KOPT-K1 (cell line): ENCODE measurements around the gene KISS1R.

Source experiments
- H3K27ac ChIP-seq: fragments of 200-600 bp; sonication (generic); 2 replicates; pipeline ENCODE4 v1.5.1; 2016; ENCODE audit warnings: antibody characterized with exemption, mild to moderate bottlenecking, low read depth, low read length; ENCODE audit not compliant: poor library complexity, severe bottlenecking
- H3K36me3 ChIP-seq: fragments of 200-600 bp; sonication (generic); 2 replicates; pipeline ENCODE4 v1.5.1; 2017; ENCODE audit warnings: antibody characterized with exemption, mild to moderate bottlenecking, low read length, moderate library complexity; ENCODE audit not compliant: insufficient read depth
- H3K9me3 ChIP-seq: fragments of 200-600 bp; sonication (generic); 2 replicates; pipeline ENCODE4 v1.5.1; 2017; ENCODE audit warnings: antibody characterized with exemption, low read length, mild to moderate bottlenecking; ENCODE audit not compliant: insufficient read depth, poor library complexity, severe bottlenecking

KISS1R gene

GRCh38 chr19:918481-919198, 1.5 kb downstream of the KISS1R start:
- Histone ChIP-seq H3K9me3 (no peaks in the 10 kb centered on the region), H3K36me3 (no peaks in the 10 kb centered on the region), H3K27ac (no peak overlapping the region)

GRCh38 chr19:919199-920050, 2.3 kb downstream of the KISS1R start:
- Histone ChIP-seq H3K27ac (no peak overlapping the region), H3K9me3 (no peaks in the 10 kb centered on the region), H3K36me3 (no peaks in the 10 kb centered on the region)

GRCh38 chr19:920051-920864, 3.1 kb downstream of the KISS1R start:
- H3K9me3 ChIP-seq = no peaks in the 10 kb centered on the region
- no peaks in the 10 kb centered on the region for H3K36me3 ChIP-seq
- H3K27ac ChIP-seq = no peak overlapping the region

GRCh38 chr19:924553-925086, 7.5 kb downstream of the KISS1R start:
- Histone ChIP-seq H3K9me3 (no peaks in the 10 kb centered on the region), H3K36me3 (peaks cover 1% of the 10 kb centered on the region; the same call in 1 of the 2 replicates), H3K27ac (peak overlapping the region; percentile 77)

- peak overlapping the region; percentile 77 for H3K27ac ChIP-seq
- peaks cover 4% of the 10 kb centered on the region; the same call in 1 of the 2 replicates for H3K36me3 ChIP-seq
- no peaks in the 10 kb centered on the region for H3K9me3 ChIP-seq
Measured at GRCh38 chr19:925087-925525, 8.0 kb downstream of the KISS1R start.

- peak within 1 kb of the TSS; percentile 77 for H3K27ac ChIP-seq
- no peaks in the 10 kb centered on the region for H3K9me3 ChIP-seq
- peaks cover 4% of the 10 kb centered on the region; the same call in 1 of the 2 replicates for H3K36me3 ChIP-seq
Measured at GRCh38 chr19:925526-926322, 8.6 kb downstream of the KISS1R start, which contains the start of gene ARID3A. TSS of gene ARID3A (plus strand) at chr19:926035. CDS start at chr19:929529, 3,494 bp downstream.

GRCh38 chr19:926323-926588, 9.1 kb downstream of the KISS1R start:
- Histone ChIP-seq H3K9me3 (no peaks in the 10 kb centered on the region), H3K27ac (peak overlapping the region; percentile 77), H3K36me3 (peaks cover 4% of the 10 kb centered on the region; the same call in 1 of the 2 replicates)

- Histone ChIP-seq H3K27ac (peak overlapping the region; percentile 77), H3K36me3 (peaks cover 4% of the 10 kb centered on the region; the same call in 1 of the 2 replicates), H3K9me3 (no peaks in the 10 kb centered on the region)
Measured at GRCh38 chr19:926589-927350, 9.6 kb downstream of the KISS1R start.

GRCh38 chr19:927351-927779, 10.2 kb downstream of the KISS1R start:
- Histone ChIP-seq H3K27ac (peak overlapping the region; percentile 77), H3K36me3 (peaks cover 4% of the 10 kb centered on the region; the same call in 1 of the 2 replicates), H3K9me3 (no peaks in the 10 kb centered on the region)

- Histone ChIP-seq H3K36me3 (peaks cover 4% of the 10 kb centered on the region; the same call in 1 of the 2 replicates), H3K27ac (no peak overlapping the region), H3K9me3 (no peaks in the 10 kb centered on the region)
Measured at GRCh38 chr19:927780-928401, 10.8 kb downstream of the KISS1R start.

GRCh38 chr19:928471-929202, 11.5 kb downstream of the KISS1R start:
- H3K9me3 ChIP-seq = no peaks in the 10 kb centered on the region
- peaks cover 4% of the 10 kb centered on the region; the same call in 1 of the 2 replicates for H3K36me3 ChIP-seq
- H3K27ac ChIP-seq = no peak overlapping the region

GRCh38 chr19:929203-929890, 12.2 kb downstream of the KISS1R start:
- Histone ChIP-seq H3K36me3 (peaks cover 4% of the 10 kb centered on the region; the same call in 1 of the 2 replicates), H3K9me3 (no peaks in the 10 kb centered on the region), H3K27ac (no peak overlapping the region)
